HepG2 (cell line): Measurements from ENCODE around the gene PMIS2. TPM values are rescaled to one million over a fixed set of nuclear protein-coding genes. Genes with fewer than 3 reads are reported as not detected.

Source experiments
- ATAC-seq: fragments of 200-7000 bp; cut with Tn5 transposase; 3 replicates; pipeline ENCODE4 v1.9.1; 2020; ENCODE audit warnings: mild to moderate bottlenecking, moderate library complexity
- BruUV-seq: library from RNA; stranded (reverse); fragments of 400-500 nt; replicated peaks from 2 replicates; lab custom pipeline; 2021; lab: Mats Ljungman, UMichigan
- CTCF ChIA-PET: fragments of 300-600 bp; formaldehyde crosslinking; extraction: SDS; loops from one replicate; lab custom pipeline; 2021; ENCODE audit warnings: low total read pairs, inconsistent platforms, low intra/inter-chr PET ratio; lab: Yijun Ruan, JAX
- POLR2A ChIA-PET: fragments of 350-600 bp; sonication (Branson Sonifier 250); formaldehyde crosslinking; loops from one replicate; lab custom pipeline; 2020; ENCODE audit warnings: antibody characterized with exemption, inconsistent platforms; lab: Yijun Ruan, JAX
- DNase-seq: peaks from one replicate; pipeline ENCODE4 v3.0.0-alpha.2; 2015; ENCODE audit warnings: low spot score
- FAIRE-seq: peaks from 3 replicates; lab custom pipeline; 2011; peaks lifted over from hg19 to GRCh38; lab: Jason Lieb, UNC
- H2AFZ ChIP-seq: one replicate; pipeline ENCODE4 v1.6.1; 2011; ENCODE audit warnings: low read length, inconsistent platforms
- H3K27ac ChIP-seq: fragments of 300-600 bp; 3 replicates; pipeline ENCODE4 v1.8.0; 2011; ENCODE audit warnings: mixed run types, mild to moderate bottlenecking, mixed read lengths, low read length, inconsistent platforms; ENCODE audit not compliant: insufficient read depth; ENCODE audit errors: extremely low read length
- H3K27me3 ChIP-seq, 2 experiments: fragments of 200-600 bp in 1 of 2; 2 replicates in 1 of 2; 3 replicates in 1 of 2; pipeline versions ENCODE4 v1.6.0 to v1.8.0; 2011; ENCODE audit warnings: low read length in 2 of 2, mild to moderate bottlenecking in 2 of 2, moderate library complexity in 2 of 2, inconsistent platforms in 1 of 2; ENCODE audit not compliant: insufficient read depth in 2 of 2, control insufficient read depth in 1 of 2
- H3K36me3 ChIP-seq, 2 experiments: fragments of 200-600 bp in 1 of 2; replicated peaks in 1 of 2; 2 replicates in 1 of 2; 3 replicates in 1 of 2; pipeline versions ENCODE4 v1.5.1 to v1.8.0; 2011; ENCODE audit warnings: low read length in 2 of 2, inconsistent platforms in 1 of 2; ENCODE audit not compliant: insufficient read depth in 2 of 2, control insufficient read depth in 1 of 2
- H3K4me1 ChIP-seq: 2 replicates; pipeline ENCODE4 v1.5.1; 2012; ENCODE audit warnings: low read length, inconsistent platforms; ENCODE audit not compliant: insufficient read depth
- H3K4me2 ChIP-seq: 2 replicates; pipeline ENCODE4 v1.6.0; 2011; ENCODE audit warnings: low read depth, low read length, inconsistent platforms
- H3K4me3 ChIP-seq, 3 experiments: fragments of 200-600 bp in 1 of 3; sonication (generic), shearing (Covaris generic) in 1 of 3; replicated peaks in 1 of 3; 2 replicates each; pipeline ENCODE4 v1.5.1; 2011 to 2016; ENCODE audit warnings: low read length in 3 of 3, inconsistent platforms in 2 of 3, low read depth in 2 of 3, mild to moderate bottlenecking in 2 of 3, control low read depth in 1 of 3, mixed read lengths in 1 of 3; ENCODE audit not compliant: insufficient read depth in 1 of 3
- H3K79me2 ChIP-seq: one replicate; pipeline ENCODE4 v1.6.1; 2011; ENCODE audit warnings: low read length, inconsistent platforms; ENCODE audit not compliant: insufficient read depth
- H3K9ac ChIP-seq: 2 replicates; pipeline ENCODE4 v1.6.0; 2011; ENCODE audit warnings: mild to moderate bottlenecking, low read depth, low read length, inconsistent platforms; ENCODE audit not compliant: insufficient read depth
- H3K9me3 ChIP-seq: 2 replicates; pipeline ENCODE4 v1.5.1; 2012; ENCODE audit warnings: mild to moderate bottlenecking, low read length
- H4K20me1 ChIP-seq: 2 replicates; pipeline ENCODE4 v1.6.0; 2011; ENCODE audit warnings: inconsistent platforms, mild to moderate bottlenecking, low read length, moderate library complexity; ENCODE audit not compliant: insufficient read depth
- DNMT3B ChIP-seq: conservative IDR thresholded peaks from 2 replicates; pipeline ENCODE4 v1.6.1; 2016; ENCODE audit warnings: missing biosample characterization, control low read depth
- GATAD1 ChIP-seq: IDR thresholded peaks from 2 replicates; pipeline ENCODE4 v1.6.1; 2016; ENCODE audit warnings: missing genetic modification reagents, missing compliant biosample characterization
- HOXA9 ChIP-seq: sonication (generic); formaldehyde crosslinking; IDR thresholded peaks from 2 replicates; pipeline ENCODE4 v1.8.1; 2022; ENCODE audit warnings: missing genetic modification reagents, mild to moderate bottlenecking, moderate library complexity, borderline replicate concordance
- SMARCC2 ChIP-seq: fragments of 450-650 bp; IDR thresholded peaks from 2 replicates; pipeline ENCODE4 v1.6.1; 2017; ENCODE audit warnings: antibody characterized with exemption, mild to moderate bottlenecking
- ZMYM3 ChIP-seq: sonication (generic); formaldehyde crosslinking; IDR thresholded peaks from 2 replicates; pipeline ENCODE4 v1.5.1; 2020; ENCODE audit warnings: mild to moderate bottlenecking, missing genetic modification reagents
- ZNF280B ChIP-seq: sonication (generic); formaldehyde crosslinking; IDR thresholded peaks from 2 replicates; pipeline ENCODE4 v1.5.0; 2020; ENCODE audit warnings: missing genetic modification reagents, mild to moderate bottlenecking, borderline replicate concordance
- ZSCAN31 ChIP-seq: sonication (generic); formaldehyde crosslinking; IDR thresholded peaks from 2 replicates; pipeline ENCODE4 v1.5.0; 2020; ENCODE audit warnings: low read depth, mild to moderate bottlenecking, missing genetic modification reagents
- WGBS: methylation state at CpG from one replicate; pipeline ENCODE4 v1.1.6; 2017; ENCODE audit warnings: low lambda C conversion rate; 5-methylcytosine and 5-hydroxymethylcytosine counted together
- in situ Hi-C: cut with HindIII; loops from 2 replicates; pipeline ENCODE4 v1.10.0; 2017; ENCODE audit warnings: low pct_unique_long_range_greater_than_20kb; ENCODE audit not compliant: extremely low pct_ligation_motif_present
- intact Hi-C: fragments of 100-400 bp; cut with micrococcal nuclease; formaldehyde crosslinking; loops from one replicate; pipeline ENCODE4 v1.10.0; 2022; ENCODE audit not compliant: unreplicated experiment
- polyA plus RNA-seq, 8 experiments: library from polyadenylated mRNA; depleted of rRNA in 3 of 8; stranded (reverse) in 7 of 8; unstranded in 1 of 8; fragments of >200 nt; fragmentation: Illumina TruSeq in 4 of 8; extraction: Trizol in 4 of 8; gene quantifications; 2 replicates each; pipeline versions ENCODE4 v1.2.1 to v1.2.3, GENCODE V29; 2011 to 2016; ENCODE audit warnings: low read depth in 4 of 8, missing spikeins in 1 of 8, mixed read lengths in 1 of 8; ENCODE audit not compliant: insufficient read depth in 1 of 8
- total RNA-seq, 5 experiments: library from RNA; depleted of rRNA; stranded (reverse); fragments of >200 nt; fragmentation: Illumina TruSeq; extraction: Trizol; gene quantifications; 2 replicates each; pipeline ENCODE4 v1.2.3, GENCODE V29; 2016; ENCODE audit warnings: low read depth in 1 of 5

Gene PMIS2
- total and polyA plus RNA-seq, 2 of the 13 experiments (the other 11 are each of a cell fraction or from before 2014, with no cell fraction given): not detected

DNA sequence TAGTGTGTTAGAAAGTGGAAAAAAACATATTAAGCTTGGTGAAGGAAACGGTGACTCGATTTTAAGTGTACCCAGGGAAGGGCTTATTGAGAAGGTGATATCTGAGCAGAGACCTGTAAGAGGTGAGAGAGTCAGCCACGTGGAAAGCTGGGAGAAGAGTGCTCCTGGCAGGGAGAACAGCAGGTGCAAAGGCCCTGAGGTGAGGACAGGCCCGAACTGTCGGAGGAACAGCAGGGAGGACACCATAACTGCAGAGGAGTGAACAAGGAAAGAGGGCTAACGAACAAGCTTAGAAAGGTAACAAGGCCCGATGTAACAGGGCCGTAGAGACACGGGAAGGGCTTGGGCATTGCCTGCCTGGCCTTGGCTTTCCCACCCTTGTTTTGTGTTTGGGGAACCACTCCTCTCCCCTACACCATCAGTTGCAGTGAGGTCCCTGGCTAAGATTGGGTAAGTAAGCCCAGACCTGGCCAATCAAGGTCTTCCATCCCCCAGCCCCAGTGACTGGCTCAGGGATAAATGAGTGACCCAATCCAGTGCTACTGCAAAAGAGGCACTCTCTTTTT lies 29.9 kb upstream of the PMIS2 start:
- Histone ChIP-seq H3K4me2 (no peak overlapping the region), H3K4me3 (no peak overlapping the region), H3K9me3 (no peaks in the 10 kb centered on the region), H4K20me1 (no peaks in the 10 kb centered on the region), H3K9ac (no peak overlapping the region), H2AFZ (no peak overlapping the region), H3K4me1 (peaks cover 37% of the 10 kb centered on the region), H3K27me3 (peaks cover 1 to 43% of the 10 kb centered on the region in 2 experiments; a peak in 3 of 5 replicates), H3K79me2 (no peaks in the 10 kb centered on the region), H3K27ac (no peak overlapping the region), H3K36me3 (no peaks in the 10 kb centered on the region)
- WGBS: 52% methylated on average over 9 of the region's 9 CpGs
- in situ Hi-C loops: loop anchor here (5.0 kb wide), 1 partner anchor 36 kb away; no protein-coding TSS in a partner anchor
- no peak for DNase-seq
- no TSS peak for BruUV-seq
- no peak for ATAC-seq
- POLR2A ChIA-PET: no interaction called here
- CTCF ChIA-PET: interaction anchor here (0.9 to 2.1 kb wide), 4 partner anchors 36 to 161 kb away, joined by 3 to 10 read pairs (median 7); partner anchors contain the start of gene KMT2B
- TF ChIP-seq GATAD1 (CRISPR knock-in tag) (0 out of 2 replicates have a peak, but pooled peaks have one; percentile 8), SMARCC2 (no peak), ZNF280B (CRISPR knock-in tag) (no peak), ZSCAN31 (CRISPR knock-in tag) (no peak), DNMT3B (no peak), HOXA9 (CRISPR knock-in tag) (no peak), ZMYM3 (CRISPR knock-in tag) (no peak)
- no peak for FAIRE-seq
- intact Hi-C loops: loop anchor here (5.0 to 10.0 kb wide), 3 partner anchors 36 to 89 kb away; partner anchors contain the start of genes COX6B1, ETV2 and HAUS5
